Left forelimb (tissue), 1 donor: ENCODE results near the gene AP4S1.

ENCODE experiments used
- DNase-seq: peaks from one replicate; pipeline ENCODE4 v3.0.0-alpha.2; 2018; ENCODE audit warnings: low spot score

Gene AP4S1

DNA sequence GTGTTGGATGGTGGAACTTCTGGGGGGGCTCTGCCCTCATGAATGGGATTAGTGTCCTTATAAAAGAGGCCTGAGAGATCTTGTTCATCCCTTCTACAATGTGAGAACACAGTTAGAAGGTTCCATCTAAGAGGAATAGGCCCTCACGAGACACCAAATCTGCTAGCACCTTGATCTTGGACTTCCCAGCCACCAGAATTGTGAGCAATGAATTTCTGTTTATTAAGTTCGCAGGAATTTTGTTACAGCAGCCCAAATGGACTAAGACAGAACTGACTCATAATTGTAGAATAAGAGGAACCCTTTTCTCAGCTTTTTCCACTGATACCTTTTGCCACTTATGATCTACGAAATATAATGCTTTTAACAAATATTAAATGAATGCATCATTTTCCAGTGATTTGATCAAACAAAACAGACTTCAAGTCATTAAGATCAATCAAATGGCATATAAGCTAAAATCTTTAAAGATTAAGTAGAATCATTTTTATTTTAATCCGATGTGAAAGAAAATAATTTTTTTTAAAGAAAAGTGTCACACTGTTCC is 113.9 kb downstream of the AP4S1 start:
- DNase-seq, result no peak

DNA sequence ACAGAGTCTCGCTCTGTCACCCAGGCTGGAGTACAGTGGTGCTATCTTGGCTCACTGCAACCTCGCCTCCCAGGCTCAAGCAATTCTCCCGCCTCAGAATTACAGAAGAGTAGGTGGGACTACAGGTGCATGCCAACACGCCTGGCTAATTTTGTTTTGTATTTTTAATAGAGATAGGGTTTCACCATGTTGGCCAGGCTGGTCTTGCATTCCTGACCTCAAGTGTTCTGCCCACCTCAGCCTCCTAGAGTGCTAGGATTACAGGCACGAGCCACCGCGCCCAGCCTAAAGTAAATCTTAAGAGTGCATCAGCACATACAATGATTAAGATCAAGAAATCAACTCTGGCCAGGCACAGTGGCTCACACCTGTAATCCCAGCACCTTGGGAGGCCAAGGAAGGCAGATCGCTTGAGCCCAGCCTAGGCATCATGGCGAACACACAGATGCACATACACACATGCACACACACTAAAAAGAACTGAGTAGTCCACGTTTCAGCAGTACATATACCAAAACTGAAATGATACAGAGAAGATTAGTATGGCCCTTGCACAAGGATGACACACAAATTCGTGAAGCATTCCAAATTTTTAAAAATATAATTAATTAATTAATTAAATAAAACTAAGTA is 117.1 kb downstream of the AP4S1 start:
- no peak for DNase-seq
